Measurements from ENCODE around the gene IL23R. TPM values are rescaled to one million over a fixed set of nuclear protein-coding genes. Genes with fewer than 3 reads are reported as not detected.

The IL23R gene
- polyA plus RNA-seq, 1 donor (not counting 4 experiments of a cell fraction or from before 2014, with no cell fraction given) = not detected

- no peak overlapping the region for H3K4me2 ChIP-seq (ENCODE audit: control insufficient read depth, extremely low read depth, insufficient read depth, low read depth, low read length)
- H2AFZ ChIP-seq (ENCODE audit: control insufficient read depth, low read length) = no peak overlapping the region
- FAIRE-seq = no peak
- H3K36me3 ChIP-seq (ENCODE audit: control insufficient read depth in 2 of 2, extremely low read depth in 1 of 2, insufficient read depth in 2 of 2, low read length in 2 of 2) = no peaks in the 10 kb centered on the region
- H3K4me1 ChIP-seq (ENCODE audit: control insufficient read depth, extremely low read depth, insufficient read depth, low read length) = no peaks in the 10 kb centered on the region
- H3K9me3 ChIP-seq (ENCODE audit: control insufficient read depth, low read depth, low read length) = no peaks in the 10 kb centered on the region
- H3K9ac ChIP-seq (ENCODE audit: control insufficient read depth, extremely low read depth, insufficient read depth, low read length) = no peak overlapping the region
- H3K79me2 ChIP-seq (ENCODE audit: control insufficient read depth, insufficient read depth, low read length) = no peaks in the 10 kb centered on the region
- no peak overlapping the region for H3K4me3 ChIP-seq (ENCODE audit: control insufficient read depth in 2 of 3, extremely low read depth in 1 of 3, insufficient read depth in 2 of 3, low read depth in 1 of 3, low read length in 3 of 3)
- H3K9me1 ChIP-seq (ENCODE audit: control insufficient read depth, extremely low read depth, insufficient read depth, low read length) = no peaks in the 10 kb centered on the region
- no peaks in the 10 kb centered on the region for H4K20me1 ChIP-seq (ENCODE audit: control insufficient read depth, extremely low read depth, insufficient read depth, low read length)
- TF ChIP-seq EZH2 (IDR thresholded peaks at IDR 0.05; ENCODE audit: low read length) (no peak), CTCF (optimal IDR thresholded peaks at IDR 0.05 in 1 of 3, IDR thresholded peaks at IDR 0.05 in 1 of 3, conservative IDR thresholded peaks at IDR 0.05 in 1 of 3; ENCODE audit: extremely low read depth in 1 of 3, insufficient read depth in 2 of 3, low read length in 3 of 3) (no peak)
- H3K27me3 ChIP-seq (ENCODE audit: control insufficient read depth, extremely low read depth, insufficient read depth, low read length) = no peaks in the 10 kb centered on the region
- dilution Hi-C loops (cut with MboI; ENCODE audit: extremely low pct_ligation_motif_present, low sequenced_read_pairs) = no loop called here
- no peak overlapping the region for H3K27ac ChIP-seq (ENCODE audit: control insufficient read depth, insufficient read depth, low read length)
- no peak for DNase-seq (ENCODE audit: low read depth, low spot score)
Measured at GRCh38 chr1:67174716-67175284, 8.5 kb downstream of the IL23R start.

- H3K9me3 ChIP-seq (ENCODE audit: control insufficient read depth, low read depth, low read length) = no peaks in the 10 kb centered on the region
- dilution Hi-C loops (cut with MboI; ENCODE audit: extremely low pct_ligation_motif_present, low sequenced_read_pairs) = no loop called here
- H3K27me3 ChIP-seq (ENCODE audit: control insufficient read depth, extremely low read depth, insufficient read depth, low read length) = no peaks in the 10 kb centered on the region
- no peak overlapping the region for H3K4me2 ChIP-seq (ENCODE audit: control insufficient read depth, extremely low read depth, insufficient read depth, low read depth, low read length)
- no peak overlapping the region for H3K4me3 ChIP-seq (ENCODE audit: control insufficient read depth in 2 of 3, extremely low read depth in 1 of 3, insufficient read depth in 2 of 3, low read depth in 1 of 3, low read length in 3 of 3)
- no peak overlapping the region for H3K9ac ChIP-seq (ENCODE audit: control insufficient read depth, extremely low read depth, insufficient read depth, low read length)
- H3K36me3 ChIP-seq (ENCODE audit: control insufficient read depth in 2 of 2, extremely low read depth in 1 of 2, insufficient read depth in 2 of 2, low read length in 2 of 2) = no peaks in the 10 kb centered on the region
- no peaks in the 10 kb centered on the region for H3K9me1 ChIP-seq (ENCODE audit: control insufficient read depth, extremely low read depth, insufficient read depth, low read length)
- H3K4me1 ChIP-seq (ENCODE audit: control insufficient read depth, extremely low read depth, insufficient read depth, low read length) = no peaks in the 10 kb centered on the region
- no peak overlapping the region for H2AFZ ChIP-seq (ENCODE audit: control insufficient read depth, low read length)
- no peak overlapping the region for H3K27ac ChIP-seq (ENCODE audit: control insufficient read depth, insufficient read depth, low read length)
- no peak for TF ChIP-seq EZH2 (IDR thresholded peaks at IDR 0.05; ENCODE audit: low read length)
- TF ChIP-seq CTCF (optimal IDR thresholded peaks at IDR 0.05 in 1 of 3, IDR thresholded peaks at IDR 0.05 in 1 of 3, conservative IDR thresholded peaks at IDR 0.05 in 1 of 3; ENCODE audit: extremely low read depth in 1 of 3, insufficient read depth in 2 of 3, low read length in 3 of 3) = no peak
- H3K79me2 ChIP-seq (ENCODE audit: control insufficient read depth, insufficient read depth, low read length) = no peaks in the 10 kb centered on the region
- FAIRE-seq = no peak
- DNase-seq (ENCODE audit: low read depth, low spot score) = no peak
- no peaks in the 10 kb centered on the region for H4K20me1 ChIP-seq (ENCODE audit: control insufficient read depth, extremely low read depth, insufficient read depth, low read length)
Measured at GRCh38 chr1:67175530-67176087, 9.4 kb downstream of the IL23R start.
